Esophagus mucosa (tissue), 1 donor: Measurements from ENCODE around the gene ADAM12. TPM values are rescaled to one million over a fixed set of nuclear protein-coding genes. Genes with fewer than 3 reads are reported as not detected.
"Not testable (repeated sequence)": the region's sequence is repeated elsewhere in the genome, so short reads cannot be mapped to it uniquely, and the experiment has no call there.

Experiments used
- ATAC-seq: fragments of 200-7000 bp; cut with Tn5 transposase; one replicate; pipeline ENCODE4 v1.9.1; 2020
- total RNA-seq: library from RNA; stranded (reverse); gene quantifications from one replicate; pipeline ENCODE4 v1.2.4, GENCODE V29; 2023
- donor health status: DM: yes; HTN: yes; CAD: no.

Gene ADAM12
- total RNA-seq, 1 donor from 2014 or later, result 0.64 TPM

DNA sequence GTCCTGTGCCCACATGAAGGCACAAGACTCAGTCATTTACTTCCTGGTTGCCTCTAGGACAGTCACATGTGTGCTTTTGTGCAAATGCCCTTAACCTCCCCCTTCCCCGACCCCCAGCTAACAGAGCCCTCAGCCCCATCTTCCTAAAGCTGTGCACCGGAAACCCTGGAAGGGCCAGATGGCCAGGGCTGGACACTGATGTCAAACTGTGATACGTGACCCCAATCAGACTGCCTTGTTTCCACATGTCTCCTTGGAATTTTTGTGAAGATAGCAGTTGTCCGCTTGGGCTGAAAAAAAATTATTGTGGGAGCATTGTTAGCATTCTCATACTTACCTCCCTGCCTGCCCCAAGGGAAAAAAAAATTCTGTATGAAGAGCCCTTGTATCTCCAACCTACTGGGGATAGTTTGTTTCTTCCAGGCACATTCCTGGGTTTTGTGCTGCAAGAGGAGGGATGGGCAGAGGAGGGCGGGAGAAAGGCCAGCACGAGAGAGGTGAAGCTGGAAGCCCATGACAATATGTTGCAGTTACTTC lies 17.0 kb upstream of the ADAM12 start:
- ATAC-seq, result no peak

DNA sequence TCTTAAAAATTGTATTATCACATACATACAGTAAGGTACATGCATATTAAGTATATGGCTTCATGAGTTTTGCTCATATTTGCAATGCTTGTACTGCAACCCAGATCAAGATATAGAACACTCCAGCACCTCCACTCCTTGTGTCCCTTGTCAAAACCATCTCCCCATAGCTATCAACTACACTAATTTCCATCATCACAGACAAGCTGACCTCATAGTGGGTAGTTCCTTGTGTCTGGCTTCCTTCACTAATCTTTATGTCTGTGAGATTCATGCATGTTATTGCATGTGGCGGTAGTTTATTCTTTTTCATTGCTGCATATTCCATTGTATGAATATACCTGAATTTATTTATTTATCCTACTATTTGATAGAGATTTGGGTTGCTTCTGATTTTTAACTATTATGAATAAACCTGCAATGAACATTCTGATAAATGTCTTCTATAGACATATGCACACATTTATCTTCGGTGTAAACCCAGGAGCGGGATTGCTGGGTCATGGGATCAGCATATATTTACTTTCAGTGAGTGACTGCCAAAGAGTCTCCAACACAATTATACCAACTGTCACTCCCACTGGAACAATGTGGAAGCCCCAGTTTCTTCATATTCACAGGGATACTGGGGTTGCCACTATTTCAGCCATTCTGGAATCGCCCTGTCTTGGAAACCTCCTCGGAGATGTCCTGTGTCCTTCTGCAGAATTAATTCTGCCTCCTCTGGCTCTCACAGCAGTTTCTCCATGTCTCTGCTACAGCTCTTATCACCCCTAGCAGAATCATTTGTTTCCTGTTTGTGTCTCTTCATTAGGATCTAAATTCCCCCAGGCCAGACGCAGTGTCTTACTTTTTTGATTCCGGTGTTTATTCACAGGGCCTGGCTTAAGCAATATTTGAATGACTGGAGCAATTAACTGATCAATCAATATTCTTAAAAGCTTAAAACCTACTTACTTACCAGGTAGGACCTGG lies 14.7 kb upstream of the ADAM12 start:
- ATAC-seq, result no peak

DNA sequence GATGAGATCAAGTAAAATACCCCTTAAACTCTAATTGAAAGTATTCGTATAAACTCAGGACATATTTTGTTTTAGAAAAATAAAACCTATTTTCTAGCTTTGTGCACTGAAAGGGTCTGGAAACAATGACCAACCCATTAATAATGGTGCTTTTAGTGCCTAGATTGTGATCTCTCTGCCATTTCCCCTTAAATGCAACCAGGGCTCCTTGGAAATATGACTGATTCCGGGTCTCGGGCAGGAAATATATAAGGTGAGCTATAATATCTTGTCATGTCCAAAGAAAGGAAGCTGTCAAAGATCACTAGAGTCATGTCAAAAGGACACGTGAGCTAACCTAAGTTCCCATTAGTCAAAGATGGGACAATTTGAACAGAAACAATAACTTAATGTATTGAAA lies 12.4 kb upstream of the ADAM12 start:
- no peak for ATAC-seq

DNA sequence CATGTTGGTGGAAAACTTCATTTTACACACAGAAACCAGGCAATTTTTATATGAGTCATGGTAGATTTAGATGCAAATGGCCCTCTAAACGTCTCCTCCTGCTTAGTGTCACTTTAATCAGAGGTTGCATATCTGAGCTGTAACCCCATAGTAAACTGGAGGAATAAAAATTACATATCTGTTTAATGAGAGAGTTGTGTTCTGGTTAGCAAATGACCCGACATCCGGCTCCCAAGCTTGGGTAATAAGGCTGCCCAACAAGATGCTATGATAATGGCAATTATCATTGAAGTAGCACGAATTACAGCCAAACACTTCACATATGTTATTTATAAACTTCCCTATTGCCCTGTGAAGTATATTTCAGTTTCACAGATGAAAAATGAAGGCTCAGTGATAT lies 10.6 kb upstream of the ADAM12 start:
- ATAC-seq, result no peak

DNA sequence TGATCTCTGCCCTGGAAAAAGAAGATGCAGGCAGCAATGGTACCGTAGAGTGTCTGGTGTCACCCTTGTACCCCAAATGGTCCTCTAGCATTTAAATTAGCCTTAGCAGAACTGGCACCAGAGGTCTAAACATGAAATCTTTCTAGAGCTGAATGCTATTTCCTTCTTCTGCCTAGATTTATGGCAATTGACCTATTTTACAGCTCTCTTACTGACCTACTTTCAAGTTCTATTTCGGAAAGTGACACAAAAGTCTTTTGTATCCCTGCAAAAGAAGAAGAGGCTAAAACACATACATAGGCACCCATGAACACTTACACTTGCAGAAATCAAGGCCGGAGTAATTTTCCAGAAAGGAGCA lies 10.1 kb upstream of the ADAM12 start:
- no peak for ATAC-seq

DNA sequence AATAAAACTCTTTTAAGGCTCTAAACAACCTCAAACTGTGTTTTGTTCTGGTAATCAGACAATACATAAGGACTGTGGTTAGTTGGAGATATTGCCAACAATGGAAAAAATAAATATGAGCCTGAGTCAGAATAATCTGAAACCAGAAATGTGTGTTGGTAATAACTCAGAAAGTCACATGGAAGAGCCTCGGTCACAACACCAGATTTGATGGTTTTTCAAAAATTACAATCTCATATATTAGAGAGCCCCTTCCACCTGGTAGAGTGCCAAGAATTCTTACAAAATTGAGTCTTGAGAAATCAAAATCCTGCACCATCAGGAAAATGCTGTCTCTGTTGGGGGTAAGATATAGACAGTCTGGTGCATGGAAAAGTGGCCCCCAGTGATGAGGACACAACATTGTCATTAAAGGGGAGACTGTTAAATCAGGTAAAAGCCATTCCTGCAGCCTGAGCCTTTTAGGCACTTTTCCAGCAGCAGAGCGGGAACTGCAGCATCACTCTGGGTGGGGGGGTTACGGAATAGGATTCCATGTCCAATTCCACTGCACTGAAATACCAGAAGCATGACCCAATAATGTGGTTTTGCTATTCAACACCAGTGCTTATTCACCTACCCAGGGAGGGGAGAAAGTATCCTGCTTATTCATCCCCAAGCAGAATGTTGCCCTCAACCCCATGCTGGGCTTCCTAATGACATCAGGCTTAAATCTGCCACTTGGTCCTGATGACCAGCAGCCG lies 9.5 kb upstream of the ADAM12 start:
- no peak for ATAC-seq

DNA sequence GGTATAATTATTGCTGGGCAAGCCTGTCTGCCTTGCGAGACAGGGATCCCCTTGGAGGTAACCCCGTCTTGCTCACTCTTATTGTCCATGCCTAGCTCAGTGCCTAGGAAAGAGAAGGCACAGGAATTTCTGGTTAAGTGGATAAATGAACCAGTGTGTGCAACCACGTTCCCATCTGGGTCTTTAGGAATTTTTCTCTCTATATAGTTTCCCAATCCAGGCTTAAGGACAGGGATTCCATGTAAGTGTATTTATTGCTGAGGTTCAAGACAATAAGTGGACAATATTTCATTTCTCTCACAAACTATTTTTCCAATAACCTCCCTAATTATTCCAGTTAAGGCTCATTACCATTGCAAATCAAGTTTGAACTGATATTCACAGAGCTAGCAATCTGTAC lies 8.9 kb upstream of the ADAM12 start:
- no peak for ATAC-seq

DNA sequence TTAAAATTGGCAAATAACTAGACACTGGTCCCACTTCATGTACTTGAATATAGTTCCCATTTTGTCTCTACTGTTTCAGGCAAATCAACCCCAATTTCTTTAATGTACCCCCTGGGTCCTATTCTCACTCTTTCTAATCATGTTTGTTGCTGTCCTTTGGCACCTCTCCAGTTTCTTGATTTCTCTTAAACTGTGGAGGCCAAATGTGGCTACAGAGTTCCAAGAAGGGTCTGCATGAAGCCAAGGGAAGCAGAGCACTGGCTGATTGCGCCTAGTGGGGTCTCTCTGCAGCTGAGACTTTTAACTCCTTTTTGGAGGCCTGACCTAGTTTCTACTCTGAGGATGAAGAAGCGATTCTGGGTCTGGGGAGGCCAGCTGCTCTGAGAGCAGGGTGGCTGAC lies 6.7 kb upstream of the ADAM12 start:
- no peak for ATAC-seq

DNA sequence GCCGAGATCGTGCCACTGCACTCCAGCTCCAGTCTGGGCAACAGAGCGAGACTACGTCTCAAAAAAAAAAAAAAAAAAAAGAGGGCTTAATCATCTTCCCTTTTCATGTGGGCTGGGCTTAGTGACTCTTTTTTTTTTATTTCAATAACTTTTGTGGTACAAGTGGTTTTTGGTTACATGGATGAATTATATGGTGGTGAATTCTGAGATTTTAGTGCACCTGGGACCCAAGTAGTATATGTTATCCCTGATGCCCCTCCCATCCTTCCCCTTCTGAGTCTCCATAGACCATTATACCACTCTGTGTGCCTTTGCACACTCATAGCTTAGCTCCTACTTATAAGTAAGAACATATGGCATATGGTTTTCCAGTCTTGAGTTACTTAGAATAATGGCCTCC lies 4.8 kb upstream of the ADAM12 start:
- no peak for ATAC-seq

DNA sequence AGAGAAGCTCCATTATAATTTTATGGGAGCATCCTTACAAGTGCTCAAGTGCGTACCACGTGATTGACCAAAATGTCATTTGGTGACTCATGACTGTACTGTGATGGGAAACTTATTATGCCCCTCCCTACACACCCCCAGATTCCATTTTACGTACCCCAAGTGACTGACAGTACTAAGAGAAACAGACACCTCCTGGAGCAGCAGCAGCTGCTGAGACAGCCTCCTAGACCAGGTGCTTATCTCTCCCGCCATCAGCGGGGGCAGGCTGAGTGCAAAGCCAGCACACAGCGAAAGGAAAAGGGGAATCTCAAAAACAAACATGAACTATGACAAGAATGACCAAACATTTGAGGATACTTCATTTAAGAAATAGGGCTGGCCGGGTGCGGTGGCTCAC lies 4.2 kb upstream of the ADAM12 start:
- no peak for ATAC-seq

DNA sequence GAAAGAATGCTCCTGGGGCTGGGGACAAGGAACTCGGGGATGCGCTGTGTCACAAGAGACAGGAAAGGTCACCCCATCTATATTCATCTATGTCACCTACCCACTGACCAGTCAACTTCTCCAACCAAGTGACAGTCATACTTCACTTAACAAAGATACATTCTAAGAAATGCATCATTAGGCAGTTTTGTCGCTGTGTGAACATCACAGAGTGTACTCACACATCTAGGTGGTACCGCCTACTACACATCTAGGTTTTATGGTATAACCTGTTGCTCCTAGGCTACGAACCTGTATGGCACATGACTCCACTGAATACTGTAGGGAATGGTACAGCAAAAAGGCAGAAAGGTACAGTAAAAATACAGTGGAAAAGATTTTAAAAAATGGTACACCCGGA lies 3.8 kb upstream of the ADAM12 start:
- no peak for ATAC-seq

DNA sequence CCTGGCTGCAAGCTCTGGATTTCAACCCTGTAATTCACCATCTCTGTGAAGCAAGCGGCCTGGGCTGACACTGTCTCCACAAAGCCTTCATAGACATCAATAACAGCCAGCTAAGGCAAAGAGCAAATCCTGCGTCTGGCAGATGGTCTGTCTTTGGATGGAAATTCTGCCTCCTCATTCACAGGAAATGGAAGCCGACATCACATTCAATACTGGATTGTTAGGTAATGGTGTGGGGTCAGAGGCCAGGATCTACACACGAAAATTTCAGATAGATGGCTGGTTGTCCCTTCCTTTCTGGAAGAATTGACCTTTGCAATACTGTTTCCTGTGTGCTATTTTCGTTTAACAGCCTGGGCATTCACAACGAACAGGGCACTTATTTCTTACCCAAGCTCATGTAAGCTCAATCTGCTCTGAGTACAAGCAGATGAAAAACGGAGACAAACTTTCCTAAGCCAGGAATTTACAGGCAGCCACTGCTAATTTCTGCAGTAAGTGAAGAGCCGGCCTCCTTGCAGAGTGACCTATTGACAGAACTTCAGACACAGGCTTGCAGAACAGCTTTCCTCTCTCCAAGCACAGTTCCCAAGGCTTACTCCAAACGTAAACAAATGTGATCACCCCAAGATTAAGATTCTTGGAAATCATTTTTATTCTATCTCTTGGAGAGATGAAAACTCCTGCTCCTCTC lies 3.1 kb upstream of the ADAM12 start:
- no peak for ATAC-seq

DNA sequence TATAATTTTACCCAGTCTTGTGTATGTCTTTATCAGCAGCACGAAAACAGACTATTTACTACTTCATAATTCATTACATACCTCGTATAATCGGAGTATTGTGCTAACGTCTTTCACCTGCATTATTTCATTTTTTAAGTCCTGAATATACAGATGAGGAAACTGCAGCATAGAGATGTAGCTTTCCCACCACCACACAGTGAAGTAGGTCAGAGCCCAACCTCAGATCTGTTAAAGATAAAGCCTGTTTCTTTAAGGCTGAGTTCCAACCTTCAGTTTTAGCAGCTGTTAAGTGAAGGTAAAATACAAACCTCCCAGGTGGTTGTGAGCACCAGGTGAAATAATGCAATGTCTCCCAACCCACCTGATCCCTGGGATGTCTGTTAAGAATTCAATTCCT lies 2.0 kb upstream of the ADAM12 start:
- ATAC-seq, result no peak

DNA sequence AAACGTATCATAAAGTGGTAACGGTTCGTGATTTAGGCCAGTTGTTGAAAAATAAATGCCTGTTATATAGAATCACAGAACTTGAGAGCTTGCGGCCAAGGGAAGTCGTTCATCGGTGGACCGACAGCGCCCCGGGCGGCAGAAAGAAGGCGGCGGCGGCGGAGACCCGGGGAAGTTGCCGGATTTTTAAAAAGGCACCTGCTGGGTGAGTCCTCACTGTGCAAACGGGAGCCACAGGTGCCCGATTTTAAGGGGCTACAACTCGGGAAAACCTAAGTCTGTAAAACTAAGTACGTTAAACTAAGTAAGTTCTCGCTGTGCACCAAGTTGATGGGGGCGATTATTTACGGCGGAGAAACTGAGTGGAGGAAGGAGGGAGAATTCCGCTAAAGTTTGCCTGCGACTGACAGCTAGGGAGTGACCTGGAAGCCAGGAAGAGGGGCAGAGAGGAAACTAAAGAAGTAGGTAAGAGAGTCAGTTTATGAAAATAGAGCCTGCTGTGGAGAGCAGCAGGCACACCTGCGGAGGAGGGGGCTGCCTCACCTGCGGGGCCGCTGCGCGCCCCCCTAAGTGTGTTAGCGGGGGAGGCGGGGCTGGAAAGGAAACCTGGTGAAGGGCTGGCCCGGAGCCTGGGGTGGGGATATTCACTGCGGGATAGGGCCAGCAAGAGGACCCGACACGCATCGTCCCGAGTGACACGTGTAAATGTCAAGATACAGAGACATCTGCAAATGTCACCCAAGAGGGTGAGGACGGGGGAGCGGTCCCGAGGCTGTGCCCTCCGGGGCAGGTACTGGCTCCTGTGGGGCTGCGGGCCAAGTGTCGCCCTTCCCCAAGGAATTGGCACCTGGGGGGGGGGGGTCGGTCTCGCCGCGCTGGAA lies 996 bp downstream of the ADAM12 start:
- ATAC-seq, result no peak

DNA sequence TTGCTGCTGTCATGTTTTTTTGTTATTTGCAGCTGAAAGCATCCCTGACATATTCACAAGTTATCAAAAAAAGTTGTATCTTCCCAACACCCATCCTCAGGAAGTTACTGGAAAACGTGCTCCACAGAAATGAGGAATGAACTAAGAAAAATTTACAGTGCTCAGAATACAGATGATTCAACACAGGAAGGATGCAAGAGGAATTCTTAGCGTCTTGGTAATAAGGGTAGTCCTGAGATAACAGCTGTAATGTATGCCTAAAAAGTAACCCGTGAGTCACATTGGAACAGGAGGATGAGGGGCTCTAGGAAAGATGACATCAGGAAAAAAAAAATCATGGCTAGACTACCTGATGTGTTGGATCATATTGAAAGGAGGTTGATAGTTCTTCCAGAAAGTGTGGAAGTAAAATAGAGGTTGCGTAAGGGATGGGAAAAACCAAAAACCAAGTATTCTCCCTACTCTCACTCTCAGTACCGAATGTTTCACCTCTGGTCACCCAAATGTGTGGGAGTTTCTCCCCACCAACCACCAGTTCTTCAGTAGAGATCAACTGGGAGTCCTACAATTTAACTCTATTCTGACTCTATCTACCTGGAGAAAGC lies 3.9 kb downstream of the ADAM12 start:
- no peak for ATAC-seq

DNA sequence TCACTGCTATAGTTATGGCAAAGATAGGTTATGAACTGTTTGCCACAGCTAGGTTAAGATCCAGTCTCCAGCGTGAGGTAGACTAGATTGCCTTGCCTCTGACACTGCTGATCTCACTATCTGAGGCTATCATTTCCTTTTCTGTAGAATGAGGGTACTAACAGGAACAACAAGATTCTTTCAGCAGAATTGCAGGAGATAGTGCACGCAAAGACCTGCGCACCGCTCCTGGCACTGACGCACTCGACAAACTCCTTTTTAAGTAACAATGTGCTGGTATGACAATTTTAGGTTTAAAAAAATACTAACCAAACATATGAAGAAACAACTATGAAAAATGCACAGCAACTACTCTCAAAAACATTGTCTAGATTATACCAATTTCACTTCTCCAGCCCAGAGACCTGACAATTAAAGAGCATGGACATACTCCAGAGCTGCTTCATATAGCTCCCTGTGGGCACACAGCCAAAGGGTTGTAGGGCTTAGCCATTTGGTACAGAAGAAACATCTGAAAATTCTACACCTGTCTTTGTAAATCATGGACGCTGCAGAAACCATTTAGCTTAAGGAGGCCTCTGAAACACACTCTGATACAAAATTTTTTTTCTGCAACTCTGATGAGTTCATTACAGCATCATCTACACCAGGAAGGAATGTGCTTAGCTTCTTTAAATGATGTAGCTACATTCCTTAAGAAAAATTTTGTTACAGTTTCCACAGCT lies 7.8 kb downstream of the ADAM12 start:
- no peak for ATAC-seq

DNA sequence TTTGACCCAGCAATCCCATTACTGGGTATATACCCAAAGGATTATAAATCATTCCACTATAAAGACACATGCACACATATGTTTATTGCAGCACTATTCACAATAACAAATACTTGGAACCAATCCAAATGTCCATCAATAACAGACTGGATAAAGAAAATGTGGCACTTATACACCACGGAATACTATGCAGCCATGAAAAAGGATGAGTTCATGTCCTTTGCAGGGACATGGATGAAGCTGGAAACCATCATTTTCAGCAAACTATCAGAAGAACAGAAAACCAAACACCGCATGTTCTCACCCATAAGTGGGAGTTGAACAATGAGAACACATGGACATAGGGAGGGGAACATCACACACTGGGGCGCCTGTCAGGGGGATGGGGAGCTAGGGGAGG lies 9.1 kb downstream of the ADAM12 start:
- ATAC-seq, result not testable (repeated sequence)

DNA sequence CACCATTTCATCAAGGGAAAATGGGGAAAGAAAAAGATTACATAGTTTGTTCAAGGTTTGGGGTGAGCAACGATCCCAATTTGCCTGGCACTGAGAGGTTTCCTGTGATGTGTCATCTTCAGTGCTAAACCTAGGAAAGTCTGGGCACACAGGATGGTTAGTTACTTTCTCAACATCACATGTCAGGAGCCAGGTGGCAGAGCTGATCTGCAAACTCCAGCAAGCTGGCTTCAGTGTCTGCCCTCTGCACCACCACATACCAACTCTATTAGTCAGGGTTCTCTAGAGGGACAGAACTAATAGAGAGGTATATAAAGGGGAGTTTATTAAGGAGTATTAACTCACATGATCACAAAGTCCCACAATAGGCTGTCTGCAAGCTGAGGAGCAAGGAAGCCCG lies 11.3 kb downstream of the ADAM12 start:
- no peak for ATAC-seq

DNA sequence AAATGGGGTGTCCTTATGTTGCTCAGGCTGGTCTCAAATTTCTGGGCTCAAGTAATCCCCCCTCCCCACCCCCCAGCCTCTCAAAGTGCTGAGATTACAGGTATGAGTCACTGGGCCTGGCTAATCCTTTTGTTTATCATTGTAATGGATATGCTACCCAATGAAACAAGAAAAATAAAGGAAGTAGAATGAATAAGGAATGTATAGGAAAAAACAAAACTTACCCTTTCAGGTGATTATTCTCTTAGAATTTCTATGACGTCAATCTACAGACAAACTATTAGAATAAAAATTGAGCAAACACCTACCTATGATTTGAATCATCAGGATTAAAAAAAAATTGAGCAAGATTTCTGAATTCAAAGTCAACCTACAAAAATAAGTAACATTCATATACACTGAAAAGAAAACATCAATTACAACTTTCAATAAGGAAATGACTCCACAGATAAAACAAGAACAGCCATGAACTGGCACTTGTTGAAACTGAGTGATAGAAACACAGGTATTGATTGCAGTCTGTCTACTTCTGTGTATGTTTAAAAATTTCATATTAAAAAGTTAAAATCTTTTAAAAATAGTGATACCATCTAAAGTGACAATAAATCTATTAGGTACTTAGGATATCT lies 12.2 kb downstream of the ADAM12 start:
- no peak for ATAC-seq

DNA sequence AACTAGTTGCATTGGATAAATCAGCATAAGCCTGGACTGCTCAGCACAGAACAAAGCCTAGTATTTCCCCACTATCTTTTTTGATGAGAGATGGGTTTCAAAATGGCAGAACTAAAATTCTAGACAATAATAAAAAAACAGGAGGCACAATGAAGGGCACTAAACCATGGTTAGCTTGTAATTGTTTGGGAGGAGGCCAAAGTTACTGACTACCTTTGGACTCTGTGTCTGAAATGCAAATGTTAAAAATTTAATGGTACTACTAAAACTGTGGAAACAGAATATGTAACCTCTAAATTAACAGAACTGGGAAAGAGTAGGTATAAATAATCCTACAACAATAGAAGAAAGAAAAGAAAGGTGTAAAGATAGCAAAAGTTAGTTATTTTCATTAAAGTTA lies 13.0 kb downstream of the ADAM12 start:
- ATAC-seq, result no peak
